Esophagus mucosa (tissue), 1 donor: Measurements from ENCODE around the gene MRGPRE. TPM values are rescaled to one million over a fixed set of nuclear protein-coding genes. Genes with fewer than 3 reads are reported as not detected.

Experiments used
- ATAC-seq: fragments of 200-7000 bp; cut with Tn5 transposase; one replicate; pipeline ENCODE4 v1.9.1; 2020
- total RNA-seq: library from RNA; stranded (reverse); gene quantifications from one replicate; pipeline ENCODE4 v1.2.4, GENCODE V29; 2023
- donor health status: DM: yes; HTN: yes; CAD: no.

Gene MRGPRE
- total RNA-seq, 1 donor from 2014 or later = not detected

DNA sequence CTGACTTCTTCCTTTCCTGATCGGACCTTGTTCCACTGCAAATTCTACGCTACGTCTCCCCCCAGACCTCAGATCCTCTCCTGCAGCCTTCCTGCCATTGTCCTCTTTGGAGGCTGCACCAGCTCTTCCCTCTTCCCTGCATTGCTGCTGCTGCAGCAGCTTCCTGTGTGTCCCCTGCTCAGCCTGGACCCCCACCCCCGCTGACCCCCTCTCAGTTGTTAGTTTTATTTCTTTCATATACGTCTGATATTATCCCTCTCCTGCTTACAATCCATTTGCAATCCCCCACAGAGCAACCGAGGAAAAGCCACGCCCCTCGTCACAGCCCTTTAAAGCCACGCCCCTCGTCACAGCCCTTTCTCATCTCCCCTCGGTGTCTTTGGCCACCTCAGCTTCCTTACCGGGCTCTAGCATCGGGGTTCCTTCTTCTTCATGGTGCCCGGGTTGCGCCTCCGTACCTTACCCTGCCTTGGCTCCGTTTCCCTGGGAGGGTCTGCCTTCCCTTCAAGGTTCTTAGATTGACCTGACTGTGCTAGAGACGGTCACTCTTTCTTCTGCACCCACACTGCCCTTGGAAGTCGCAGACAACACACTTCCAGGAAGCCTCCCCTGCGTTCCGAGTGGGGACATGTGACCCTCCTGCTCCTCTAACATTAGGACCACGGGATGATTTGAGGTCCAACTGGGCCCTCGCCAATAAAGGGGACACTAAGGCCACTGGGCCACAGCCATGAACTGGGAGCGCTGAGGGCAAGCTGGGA lies 18.4 kb downstream of the MRGPRE start:
- no peak for ATAC-seq

DNA sequence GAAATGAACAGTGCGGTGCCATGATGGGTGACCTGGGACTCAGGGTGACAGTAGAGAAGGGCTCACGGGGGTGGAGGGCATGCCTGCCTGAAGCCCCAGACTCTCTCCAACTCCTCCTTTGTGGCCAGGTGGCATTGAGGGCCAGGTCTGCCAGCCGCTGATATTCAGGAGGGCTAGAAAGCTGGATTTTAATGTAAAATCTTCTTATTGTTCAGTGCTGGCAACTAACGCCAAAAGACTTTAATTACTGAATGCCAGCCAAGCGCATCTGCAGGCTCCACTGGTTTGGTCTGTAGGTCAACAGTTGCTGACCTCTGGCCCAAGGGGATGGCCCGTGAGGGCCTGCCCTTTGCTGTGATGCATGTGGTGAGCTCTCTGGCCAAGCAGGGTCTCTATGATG lies 23.9 kb downstream of the MRGPRE start:
- ATAC-seq = no peak

DNA sequence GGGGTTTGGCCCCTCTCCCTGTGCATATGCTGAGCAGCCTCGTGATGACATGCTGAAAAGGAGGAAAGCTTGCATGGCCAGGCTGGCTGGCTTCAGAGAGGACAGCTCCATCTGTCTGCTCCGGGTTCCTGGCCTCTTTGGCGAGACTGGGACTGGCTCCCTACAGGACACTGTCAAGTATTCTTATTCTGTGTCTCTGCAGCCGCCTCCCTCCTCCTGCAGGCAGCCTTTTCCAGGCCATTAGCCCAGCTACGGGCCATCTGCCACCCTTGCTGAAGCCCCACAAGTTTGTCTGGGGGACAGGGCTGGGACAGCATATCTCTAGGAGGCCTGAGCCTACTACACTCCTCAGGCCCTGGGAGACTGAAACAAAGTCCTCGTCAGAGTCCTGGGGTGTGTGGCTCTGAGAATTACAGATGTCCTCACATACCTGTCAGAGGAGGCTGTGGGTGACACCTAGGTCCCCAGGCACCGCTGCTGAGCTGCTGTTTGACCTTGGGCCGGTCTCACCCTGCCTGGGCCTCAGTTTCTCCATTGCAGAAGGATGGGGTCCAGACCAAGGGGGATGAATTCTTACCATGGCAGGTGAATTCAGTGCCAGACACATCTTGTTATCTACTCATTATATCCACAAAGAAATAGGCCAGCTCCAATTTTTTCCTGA lies 24.6 kb downstream of the MRGPRE start:
- ATAC-seq = no peak

DNA sequence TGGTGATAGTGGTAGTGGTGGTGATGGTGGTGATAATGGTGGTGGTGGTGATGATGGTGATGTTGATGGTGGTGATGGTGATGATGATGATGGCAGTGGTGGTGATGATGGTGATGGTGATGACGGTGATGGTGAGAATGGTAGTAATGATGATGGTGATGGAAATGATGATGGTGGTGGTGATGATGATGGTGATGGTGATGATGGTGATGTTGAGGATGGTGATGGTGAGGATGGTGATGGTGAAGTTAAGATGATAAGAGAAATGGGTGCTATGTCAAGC lies 25.4 kb downstream of the MRGPRE start:
- no peak for ATAC-seq

DNA sequence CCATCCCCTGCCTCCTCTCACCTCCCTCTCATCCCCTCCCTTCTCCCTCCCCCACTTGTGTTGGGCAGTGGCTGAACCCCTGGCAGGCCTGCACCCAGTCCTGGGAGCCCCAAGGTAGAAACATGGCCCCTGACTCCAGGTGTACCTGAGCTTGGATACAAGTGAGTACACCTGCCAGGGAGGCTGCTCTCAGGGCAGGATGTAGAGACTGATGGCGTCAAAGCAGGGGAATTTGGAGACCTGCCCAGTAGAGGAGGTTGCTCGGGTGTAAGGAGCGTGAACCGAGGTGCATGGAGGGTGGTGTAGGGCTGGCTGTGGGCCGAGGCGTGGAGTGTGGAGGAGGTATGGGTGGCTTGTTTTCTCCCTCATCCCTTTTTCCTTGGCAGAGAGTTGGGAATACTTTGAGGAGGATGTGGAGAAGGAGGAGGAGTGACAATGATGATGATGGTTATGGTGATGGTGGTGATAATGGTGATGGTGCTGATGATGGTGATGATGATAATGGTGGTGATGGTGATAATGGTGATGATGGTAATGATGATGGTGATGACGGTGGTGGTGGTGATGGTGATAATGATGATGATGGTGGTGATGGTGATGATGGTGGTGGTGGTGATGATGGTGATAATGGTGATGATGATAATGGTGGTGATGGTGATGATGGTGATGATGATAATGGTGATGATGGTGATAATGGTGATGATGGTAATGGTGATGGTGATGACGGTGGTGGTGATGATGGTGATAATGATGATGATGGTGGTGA lies 25.9 kb downstream of the MRGPRE start:
- ATAC-seq = no peak

DNA sequence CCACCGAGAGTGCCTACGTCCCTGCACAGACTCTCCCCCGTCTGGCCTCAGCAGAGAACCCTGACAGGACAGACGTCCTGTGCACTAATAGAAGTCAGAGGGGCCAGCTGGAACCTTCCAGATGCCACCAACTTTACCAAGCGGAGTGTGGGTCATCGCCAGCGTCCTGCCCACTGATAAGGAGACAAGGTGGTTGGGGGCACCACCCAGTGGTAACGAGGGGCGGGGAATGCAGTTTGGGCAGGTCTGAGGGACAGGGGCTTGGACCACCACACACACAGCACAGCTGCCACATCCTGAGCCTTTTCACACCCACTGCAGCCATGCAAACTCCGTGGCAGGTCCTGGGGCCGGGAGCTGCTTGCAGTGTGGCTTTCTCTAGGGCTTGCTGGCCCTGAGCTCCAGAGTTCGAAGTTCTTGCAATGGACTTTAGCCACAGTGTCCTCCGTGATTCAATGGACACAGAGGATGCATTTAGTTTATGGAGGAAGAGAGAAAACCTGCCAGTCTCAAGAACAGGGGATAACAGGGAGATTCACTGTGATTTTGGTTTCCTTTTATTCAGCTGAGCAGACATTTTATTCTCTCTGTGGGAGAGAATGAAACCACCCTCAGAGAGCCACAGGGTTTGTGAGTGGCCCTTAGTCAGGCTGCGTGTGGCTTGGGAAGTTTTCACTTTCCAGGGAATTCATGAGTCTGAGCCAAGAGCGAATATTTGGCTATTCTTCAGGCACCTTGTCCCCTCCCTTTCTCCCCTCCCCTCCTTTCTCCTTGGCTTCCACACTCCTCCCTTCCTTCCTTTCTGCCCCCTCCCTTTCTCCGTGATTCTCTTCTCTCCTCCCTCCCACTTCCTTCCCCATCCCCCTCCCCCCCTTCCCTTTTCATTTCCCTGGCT lies 26.7 kb downstream of the MRGPRE start:
- ATAC-seq = no peak

DNA sequence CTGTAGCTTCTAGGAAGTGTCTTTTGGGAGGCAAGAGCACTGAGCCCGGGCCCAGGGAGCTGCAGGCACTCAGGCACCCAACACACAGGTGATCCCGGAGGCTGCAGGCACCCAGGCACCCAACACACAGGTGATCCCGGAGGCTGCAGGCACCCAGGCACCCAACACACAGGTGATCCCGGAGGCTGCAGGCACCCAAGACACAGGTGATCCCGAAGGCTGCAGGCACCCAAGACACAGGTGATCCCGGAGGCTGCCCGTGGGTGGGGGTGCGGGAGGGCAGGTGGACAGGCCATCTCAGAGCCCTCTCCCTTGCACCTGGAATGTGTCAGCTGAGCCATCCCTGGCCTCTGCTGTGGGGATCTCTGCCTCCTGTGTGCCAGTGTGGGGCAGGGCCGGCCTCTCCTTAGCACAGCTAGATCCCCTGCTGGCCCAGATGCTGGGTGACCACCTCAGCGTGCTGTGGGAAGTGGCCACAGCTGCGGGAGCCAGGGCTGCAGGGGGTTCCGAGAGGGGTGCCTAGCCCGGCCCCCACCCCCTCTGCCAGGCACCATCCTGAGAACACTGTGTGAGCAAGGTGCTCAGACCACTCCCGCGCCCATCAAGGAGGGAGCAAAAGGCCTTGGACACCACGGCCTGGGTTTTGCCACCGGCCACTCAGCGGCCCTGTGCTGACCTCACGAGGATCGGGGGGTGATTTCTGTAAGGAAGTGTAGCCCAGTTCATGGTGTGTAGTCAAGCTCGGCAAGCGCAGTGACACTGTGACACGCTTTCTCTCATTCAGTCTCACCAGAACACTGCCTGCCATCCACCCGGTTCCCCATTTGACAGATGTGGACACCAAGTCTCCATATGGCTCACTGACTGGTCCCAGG lies 27.8 kb downstream of the MRGPRE start:
- no peak for ATAC-seq

DNA sequence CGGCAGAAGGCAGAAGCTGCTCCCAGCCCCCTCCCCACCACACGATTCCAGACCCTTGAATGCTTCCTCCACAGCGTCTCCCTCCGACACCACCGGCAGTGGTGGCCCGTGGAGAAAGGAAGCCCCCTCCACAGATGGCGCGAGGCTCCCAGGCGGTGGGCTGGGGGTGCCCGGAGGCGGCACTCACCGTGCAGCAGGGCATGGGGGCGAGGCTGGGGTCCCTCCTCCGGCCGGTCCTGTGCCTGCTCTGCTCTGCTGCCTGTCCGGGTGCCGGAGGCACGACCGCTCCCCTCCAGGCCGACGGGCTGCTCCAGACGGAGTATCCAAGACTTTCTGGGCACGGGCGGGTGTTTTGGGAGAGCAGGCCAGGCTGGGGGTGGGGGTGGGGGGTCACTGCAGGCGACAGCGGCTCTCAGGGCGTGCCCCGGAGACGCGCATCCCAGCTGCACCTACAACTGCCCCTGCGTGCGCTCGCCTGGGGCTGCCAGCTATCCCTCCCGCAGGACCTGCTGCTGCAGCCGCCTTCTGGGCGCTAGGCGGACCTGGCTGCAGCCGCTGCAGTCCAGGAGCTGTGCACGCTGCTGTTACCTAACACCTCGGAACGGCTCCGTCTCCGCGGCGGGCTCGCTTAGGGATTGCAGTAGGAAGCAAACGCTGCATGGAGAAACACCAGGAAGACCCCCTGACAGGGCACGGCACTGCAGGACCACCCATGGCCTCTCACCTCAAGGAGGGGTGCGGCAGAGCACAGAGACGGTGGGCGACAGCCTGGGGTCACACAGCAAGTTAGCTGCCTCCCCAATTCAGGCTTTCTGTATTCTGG lies 28.8 kb downstream of the MRGPRE start:
- ATAC-seq = no peak

DNA sequence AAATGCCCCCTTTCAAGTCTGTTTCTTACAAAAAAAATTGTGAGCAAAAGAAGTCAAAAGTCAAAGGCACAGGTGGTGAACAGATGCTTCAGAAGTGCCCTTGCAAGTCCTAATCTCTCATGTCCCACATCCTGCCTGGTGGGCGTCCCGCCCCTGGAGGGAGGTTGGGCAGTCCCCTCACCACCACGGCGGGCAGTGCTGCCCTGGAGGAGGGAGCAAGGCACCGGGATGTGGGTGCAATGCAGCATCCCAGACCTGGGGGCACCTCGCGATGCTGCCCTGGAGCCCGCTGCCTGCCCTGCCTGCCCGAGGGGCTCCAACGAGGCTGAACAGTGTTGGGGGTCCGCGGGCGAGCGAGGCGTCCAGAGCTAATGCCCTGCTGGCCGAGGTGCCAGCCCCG lies 29.5 kb downstream of the MRGPRE start:
- ATAC-seq = no peak

DNA sequence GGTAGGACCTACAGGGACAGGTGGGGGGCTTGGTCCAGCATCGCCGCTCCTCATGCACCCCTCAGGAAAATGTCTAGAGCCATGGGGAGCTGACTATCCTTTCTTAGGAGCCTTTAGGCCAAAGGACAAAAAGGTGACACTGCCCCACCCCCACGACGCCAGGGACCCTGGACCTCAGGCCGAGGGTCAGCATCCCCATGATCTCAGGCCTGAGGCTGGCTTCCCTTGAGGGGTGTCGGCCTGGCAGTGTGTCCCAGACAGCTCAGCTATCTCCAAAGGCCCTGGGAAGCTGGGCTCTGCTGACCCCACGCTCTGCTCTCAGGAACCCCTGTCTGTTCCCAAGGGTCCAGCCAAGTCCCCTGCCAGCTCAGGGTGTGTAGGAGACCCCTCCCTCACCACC lies 29.9 kb downstream of the MRGPRE start:
- no peak for ATAC-seq

DNA sequence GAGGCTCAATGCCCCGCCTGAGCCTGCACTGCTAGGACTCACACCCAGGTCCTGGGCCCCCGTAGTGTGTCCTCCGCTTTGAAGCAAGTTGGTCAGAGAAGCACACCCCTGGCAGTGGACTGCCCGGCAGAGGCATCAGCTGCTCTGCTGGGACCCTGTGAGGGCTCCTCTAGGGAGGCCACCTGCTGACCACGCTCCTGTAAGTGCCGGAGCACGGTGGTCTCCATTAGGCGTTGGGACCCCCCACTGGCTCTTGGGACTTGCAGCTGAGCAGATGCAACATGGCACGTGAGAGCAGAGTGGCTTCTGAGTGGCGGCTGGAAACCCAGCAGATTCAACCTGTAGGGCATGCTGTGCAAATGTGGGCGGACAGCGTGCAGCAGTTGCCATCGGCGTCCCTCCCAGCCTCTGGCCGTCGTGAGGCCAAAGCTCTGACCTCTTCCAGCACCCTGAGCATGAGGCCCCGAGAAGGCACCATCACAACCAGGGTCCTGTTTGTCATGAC lies 30.5 kb downstream of the MRGPRE start:
- ATAC-seq = no peak

DNA sequence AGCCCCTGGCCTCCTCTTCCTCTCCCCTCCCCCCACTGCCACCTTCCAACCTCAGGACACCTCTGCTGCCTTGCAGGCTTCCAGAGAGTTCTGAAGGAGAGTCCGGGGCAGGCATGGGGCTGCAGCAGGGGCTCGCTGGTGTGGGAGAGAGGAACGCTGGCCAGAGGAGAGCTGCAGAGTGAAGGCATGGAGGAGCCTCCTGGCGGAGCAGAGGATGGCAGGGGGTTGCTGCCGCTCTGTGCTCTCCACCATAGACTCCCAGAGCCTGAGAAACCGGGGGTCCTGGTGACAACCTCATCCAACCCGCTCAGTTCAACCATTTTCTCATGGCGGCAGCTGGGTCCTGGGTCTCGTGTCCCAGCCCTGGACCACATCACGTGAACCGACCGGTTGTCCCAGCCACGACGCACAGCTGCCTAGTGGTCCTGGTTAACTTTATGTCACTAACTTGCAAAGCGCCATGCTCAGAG lies 31.1 kb downstream of the MRGPRE start:
- ATAC-seq = no peak

DNA sequence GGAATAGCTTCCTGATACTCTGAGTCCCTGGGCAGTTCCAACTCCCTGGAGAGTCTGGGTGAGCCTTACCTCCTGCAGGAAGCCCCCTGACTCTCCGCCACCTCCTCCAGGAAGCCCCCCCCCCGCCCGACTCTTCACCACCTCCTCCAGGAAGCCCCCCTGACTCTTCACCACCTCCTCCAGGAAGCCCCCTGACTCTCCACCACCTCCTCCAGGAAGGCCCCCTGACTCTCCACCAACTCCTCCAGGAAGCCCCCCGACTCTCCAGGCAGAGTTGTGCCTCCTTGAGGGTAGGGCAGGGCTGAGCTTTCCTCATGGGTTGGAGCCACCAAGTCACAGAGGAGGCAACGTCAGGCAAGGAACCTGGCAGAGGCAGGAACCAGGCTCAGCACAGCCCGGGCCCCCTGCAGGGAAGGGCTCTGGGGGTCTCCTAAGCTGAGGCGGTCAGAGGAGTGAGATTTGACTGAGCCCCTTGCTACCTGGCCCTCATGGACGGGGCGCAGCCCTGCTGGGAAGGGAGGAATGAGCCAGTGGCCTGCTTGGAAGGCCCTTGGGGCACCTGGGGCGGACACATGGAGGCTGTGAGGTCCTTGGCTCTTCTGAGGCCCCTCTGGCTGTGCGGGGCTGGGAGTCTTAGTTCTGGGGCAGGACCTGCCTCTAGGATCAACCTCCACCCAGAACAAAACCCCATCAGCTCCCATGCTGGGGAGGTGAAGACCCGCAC lies 31.7 kb downstream of the MRGPRE start:
- ATAC-seq = no peak

DNA sequence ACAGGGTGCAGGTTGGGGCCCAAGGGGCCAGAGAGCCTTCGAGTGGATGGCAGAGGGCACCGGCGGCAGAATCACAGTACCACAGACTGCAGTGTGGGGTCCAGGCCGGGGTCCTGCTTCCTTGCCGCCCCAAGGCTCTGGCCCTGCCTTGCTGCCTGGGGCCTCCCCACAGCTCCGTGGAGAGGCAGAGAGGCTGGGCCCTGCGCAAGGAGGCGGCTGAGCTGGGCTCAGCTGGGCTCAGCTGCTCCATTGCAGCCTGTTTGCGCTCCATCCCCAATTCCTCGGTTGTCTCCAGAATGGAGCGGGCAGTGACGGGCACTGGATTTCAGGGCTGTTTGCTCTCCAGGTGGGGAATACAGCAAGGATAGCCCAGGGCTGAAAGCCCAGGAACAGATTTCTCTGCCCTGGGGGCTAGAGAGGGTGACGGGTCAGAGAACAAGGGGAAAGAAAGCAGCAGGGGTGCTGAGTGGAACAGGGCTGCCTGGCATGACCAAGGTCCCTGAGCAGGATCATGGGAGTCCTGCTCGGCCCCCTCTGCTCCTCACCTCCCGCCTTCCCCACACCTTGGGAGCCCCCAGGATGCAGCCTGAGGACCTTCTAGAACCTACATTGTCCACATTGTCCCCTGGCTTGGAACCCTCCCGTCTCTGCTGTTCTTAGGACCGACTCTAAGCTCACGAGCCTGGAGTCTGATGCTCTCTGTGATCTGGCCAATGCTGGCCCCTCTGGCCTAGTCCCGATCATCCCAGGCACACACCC lies 32.5 kb downstream of the MRGPRE start:
- ATAC-seq = no peak

DNA sequence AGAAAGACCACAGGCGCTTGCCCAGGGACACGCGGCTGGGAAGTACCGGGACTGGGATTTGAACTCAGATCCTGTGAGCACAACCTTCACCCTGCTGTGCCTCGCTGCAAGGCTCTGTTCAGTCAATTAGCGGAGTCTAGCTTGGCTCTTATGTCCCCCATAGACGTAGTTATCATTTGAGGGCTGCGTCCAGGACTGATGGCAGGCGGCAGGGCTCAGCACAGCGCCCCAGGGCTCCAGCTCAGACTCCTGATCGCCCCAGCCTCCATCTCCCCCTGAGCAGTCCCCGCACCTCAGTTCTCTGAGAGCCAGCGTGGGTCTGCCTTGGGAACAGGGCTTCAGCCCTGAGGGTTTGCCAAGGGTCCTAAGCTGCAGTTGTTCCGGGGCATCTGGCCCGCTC lies 33.4 kb downstream of the MRGPRE start:
- ATAC-seq = no peak

DNA sequence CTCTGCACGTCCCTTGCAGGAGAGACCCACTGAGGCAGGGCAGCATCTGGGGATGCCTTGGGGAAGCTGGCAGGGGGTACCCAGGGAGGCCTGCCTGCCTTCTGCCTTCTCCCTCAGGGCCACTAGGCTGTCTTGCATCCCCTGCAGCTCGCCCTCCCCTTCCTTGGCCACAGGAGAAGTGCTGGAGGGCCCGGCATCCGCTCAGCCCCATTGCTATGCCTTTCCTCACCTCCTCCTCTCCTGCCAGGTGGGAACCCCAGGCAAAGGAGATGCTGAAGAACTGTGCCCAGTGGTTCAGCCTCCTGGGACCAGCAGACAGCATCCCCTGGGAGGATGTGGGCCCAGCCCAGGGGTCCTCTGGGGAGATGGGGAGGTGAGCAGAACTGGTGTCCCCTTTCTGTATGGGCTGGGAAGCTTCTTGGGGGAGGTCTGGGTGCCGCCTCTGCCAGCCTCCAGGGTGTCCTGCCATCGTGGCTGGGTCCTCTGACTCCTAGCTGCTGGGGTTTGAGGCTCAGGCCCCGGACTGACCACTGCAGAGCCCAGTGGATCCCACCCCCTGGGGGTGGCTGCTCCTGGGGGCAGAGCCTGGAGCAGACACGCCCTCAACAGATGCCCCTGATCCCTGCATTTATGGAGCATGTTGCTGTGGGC lies 34.2 kb downstream of the MRGPRE start:
- no peak for ATAC-seq

DNA sequence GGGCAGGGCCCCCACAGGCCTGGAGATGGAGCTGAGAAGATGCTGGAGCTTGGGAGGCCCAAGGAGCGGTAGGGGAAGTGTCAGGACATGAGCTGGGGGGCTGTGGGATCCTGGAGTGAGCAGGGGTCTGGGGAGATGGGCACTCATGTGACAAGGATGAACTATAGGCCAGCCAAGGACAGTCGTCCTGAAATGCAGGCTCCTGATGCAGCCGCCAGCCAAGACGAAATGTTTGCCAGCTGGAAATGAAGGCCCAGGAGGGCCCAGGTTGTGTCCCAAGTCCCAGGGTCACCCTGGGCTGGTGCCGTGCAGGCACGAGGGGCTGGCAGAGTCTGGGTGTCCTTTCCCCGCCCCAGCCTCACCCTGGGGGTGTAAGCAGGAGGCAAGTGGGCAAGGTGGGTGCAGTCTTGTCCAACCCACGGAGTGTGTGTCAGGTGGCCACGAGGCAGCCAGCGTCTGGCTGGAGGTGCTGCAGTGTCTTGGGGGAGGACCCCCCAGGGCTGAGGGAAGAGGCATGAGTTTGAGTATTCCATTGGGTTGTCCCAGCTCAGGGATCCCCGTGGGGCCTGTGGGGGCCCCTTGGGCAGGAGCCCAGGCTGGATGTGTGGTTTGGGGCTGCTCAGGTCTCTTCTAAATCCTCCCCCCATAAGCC lies 35.0 kb downstream of the MRGPRE start:
- no peak for ATAC-seq
